SKM-1 (cell line): ENCODE results near the gene PTPRA.
"Not testable (repeated sequence)": the region's sequence is repeated elsewhere in the genome, so short reads cannot be mapped to it uniquely, and the experiment has no call there.

Experiments
- DNase-seq: peaks from one replicate; lab custom pipeline; 2025; ENCODE audit not compliant: unreplicated experiment; lab: John Stamatoyannopoulos, UW

PTPRA gene

GRCh38 chr20:3041854-3042409 is 168.7 kb downstream of the PTPRA start:
- no peak for DNase-seq

GRCh38 chr20:3042625-3043024 is 169.3 kb downstream of the PTPRA start:
- DNase-seq = no peak

- DNase-seq = no peak
Measured at GRCh38 chr20:3043322-3043721, 170.0 kb downstream of the PTPRA start, which contains the start of gene GNRH2. TSS of gene GNRH2 (plus strand) at chr20:3043622. CDS start at chr20:3044415, 793 bp downstream.

- DNase-seq = no peak
Measured at GRCh38 chr20:3044336-3044965, 171.2 kb downstream of the PTPRA start.

- DNase-seq = no peak
Measured at GRCh38 chr20:3045042-3045815, 171.9 kb downstream of the PTPRA start.

- peak; percentile 29 for DNase-seq
Measured at GRCh38 chr20:3045816-3046676, 172.8 kb downstream of the PTPRA start, which contains the start of gene MRPS26. TSS of gene MRPS26 (plus strand) at chr20:3046052. CDS start at chr20:3046069, 17 bp downstream.

- DNase-seq = no peak
Measured at GRCh38 chr20:3046677-3047462, 173.6 kb downstream of the PTPRA start.

- no peak for DNase-seq
Measured at GRCh38 chr20:3047486-3048419, 174.5 kb downstream of the PTPRA start.

- DNase-seq = no peak
Measured at GRCh38 chr20:3051385-3052019, 178.2 kb downstream of the PTPRA start.

- no peak for DNase-seq
Measured at GRCh38 chr20:3059489-3059888, 186.2 kb downstream of the PTPRA start.

- DNase-seq = not testable (repeated sequence)
Measured at GRCh38 chr20:3064119-3064518, 190.8 kb downstream of the PTPRA start.

- no peak for DNase-seq
Measured at GRCh38 chr20:3067139-3068014, 194.1 kb downstream of the PTPRA start.

- no peak for DNase-seq
Measured at GRCh38 chr20:3068075-3068474, 194.8 kb downstream of the PTPRA start.

- DNase-seq = no peak
Measured at GRCh38 chr20:3068986-3069900, 196.0 kb downstream of the PTPRA start.

- DNase-seq = no peak
Measured at GRCh38 chr20:3070725-3071124, 197.4 kb downstream of the PTPRA start.

- no peak for DNase-seq
Measured at GRCh38 chr20:3071266-3071609, 198.0 kb downstream of the PTPRA start.
